ACC112 (cell line): Measurements from ENCODE around the gene CNGA4.

Experiments used
- H2AFZ ChIP-seq: fragments of 200-600 bp; sonication (generic); one replicate; pipeline ENCODE4 v1.6.0; 2017; ENCODE audit warnings: antibody characterized with exemption, low read length; ENCODE audit not compliant: unreplicated experiment
- H3K27ac ChIP-seq: fragments of 200-600 bp; sonication (generic); 2 replicates; pipeline ENCODE4 v1.5.1; 2014; ENCODE audit warnings: low read depth, mild to moderate bottlenecking, antibody characterized with exemption, low read length, moderate library complexity
- H3K27me3 ChIP-seq: fragments of 200-600 bp; sonication (generic); 2 replicates; pipeline ENCODE4 v1.6.1; 2014; ENCODE audit warnings: mild to moderate bottlenecking, antibody characterized with exemption, low read length, moderate library complexity, mixed read lengths; ENCODE audit not compliant: insufficient read depth
- H3K36me3 ChIP-seq: fragments of 200-600 bp; sonication (generic); 2 replicates; pipeline ENCODE4 v1.6.1; 2016; ENCODE audit warnings: mild to moderate bottlenecking, antibody characterized with exemption, low read length, moderate library complexity, mixed read lengths; ENCODE audit not compliant: insufficient read depth
- H3K4me1 ChIP-seq: fragments of 200-600 bp; sonication (generic); one replicate; pipeline ENCODE4 v1.6.1; 2016; ENCODE audit warnings: low read length, mixed read lengths; ENCODE audit not compliant: insufficient read depth, unreplicated experiment, control insufficient read depth
- H3K4me3 ChIP-seq: fragments of 200-600 bp; sonication (generic); 2 replicates; pipeline ENCODE4 v1.5.1; 2014; ENCODE audit warnings: mild to moderate bottlenecking, low read depth, low read length
- H3K79me2 ChIP-seq: fragments of 200-600 bp; sonication (generic); one replicate; pipeline ENCODE4 v1.6.0; 2016; ENCODE audit warnings: low read length; ENCODE audit not compliant: control insufficient read depth, unreplicated experiment, insufficient read depth

Gene CNGA4

GRCh38 chr11:6238902-6239301 lies at the start of gene CNGA4:
Gene CNGA4 (plus strand): TSS chr11:6239089. CDS start chr11:6239207, 118 bp downstream.
- no peak within 1 kb of the TSS for H2AFZ ChIP-seq
- no peak within 1 kb of the TSS for H3K27ac ChIP-seq
- H3K4me3 ChIP-seq, result no peak within 1 kb of the TSS

GRCh38 chr11:6191742-6192141 lies 47.1 kb upstream of the CNGA4 start:
- Histone ChIP-seq H3K27ac (no peak overlapping the region), H2AFZ (no peak overlapping the region), H3K4me3 (no peak overlapping the region), H3K4me1 (no peaks in the 10 kb centered on the region), H3K79me2 (no peaks in the 10 kb centered on the region), H3K27me3 (peaks cover 16% of the 10 kb centered on the region; the same call in 1 of the 2 replicates), H3K36me3 (no peaks in the 10 kb centered on the region)

More at GRCh38 chr11:6238902-6239301, at the start of gene CNGA4:
- H3K4me1 ChIP-seq, result no peaks in the 10 kb centered on the region
- peaks cover 22% of the 10 kb centered on the region for H3K27me3 ChIP-seq
- no peaks in the 10 kb centered on the region for H3K36me3 ChIP-seq
- H3K79me2 ChIP-seq, result peaks cover 5% of the 10 kb centered on the region

- Histone ChIP-seq H3K79me2 (no peaks in the 10 kb centered on the region), H3K4me1 (no peaks in the 10 kb centered on the region), H3K27ac (no peak overlapping the region), H3K36me3 (no peaks in the 10 kb centered on the region), H2AFZ (no peak overlapping the region), H3K27me3 (peaks cover 16% of the 10 kb centered on the region; the same call in 1 of the 2 replicates), H3K4me3 (no peak overlapping the region)
Observed at GRCh38 chr11:6194065-6194581, 44.8 kb upstream of the CNGA4 start.

- no peaks in the 10 kb centered on the region for H3K36me3 ChIP-seq
- no peaks in the 10 kb centered on the region for H3K79me2 ChIP-seq
- H3K27me3 ChIP-seq, result peaks cover 16% of the 10 kb centered on the region; the same call in 1 of the 2 replicates
- no peak overlapping the region for H3K4me3 ChIP-seq
- no peaks in the 10 kb centered on the region for H3K4me1 ChIP-seq
- H2AFZ ChIP-seq, result no peak overlapping the region
- no peak overlapping the region for H3K27ac ChIP-seq
Observed at GRCh38 chr11:6196396-6196795, 42.5 kb upstream of the CNGA4 start.

- H3K79me2 ChIP-seq, result no peaks in the 10 kb centered on the region
- H3K36me3 ChIP-seq, result no peaks in the 10 kb centered on the region
- no peak overlapping the region for H3K4me3 ChIP-seq
- no peak overlapping the region for H3K27ac ChIP-seq
- no peak overlapping the region for H2AFZ ChIP-seq
- no peaks in the 10 kb centered on the region for H3K4me1 ChIP-seq
- H3K27me3 ChIP-seq, result peaks cover 16% of the 10 kb centered on the region; the same call in 1 of the 2 replicates
Observed at GRCh38 chr11:6197466-6198200, 41.3 kb upstream of the CNGA4 start.

GRCh38 chr11:6199174-6199810 lies 39.6 kb upstream of the CNGA4 start, which contains the start of gene OR52W1:
Gene OR52W1 (plus strand): TSS chr11:6199224. CDS start chr11:6199224, 0 bp downstream.
- no peaks in the 10 kb centered on the region for H3K79me2 ChIP-seq
- no peak within 1 kb of the TSS for H3K27ac ChIP-seq
- H2AFZ ChIP-seq, result no peak within 1 kb of the TSS
- H3K36me3 ChIP-seq, result no peaks in the 10 kb centered on the region
- H3K27me3 ChIP-seq, result peaks cover 6% of the 10 kb centered on the region; the same call in 1 of the 2 replicates
- H3K4me1 ChIP-seq, result no peaks in the 10 kb centered on the region
- no peak within 1 kb of the TSS for H3K4me3 ChIP-seq

GRCh38 chr11:6200975-6201374 lies 37.9 kb upstream of the CNGA4 start:
- H3K79me2 ChIP-seq, result no peaks in the 10 kb centered on the region
- H3K4me3 ChIP-seq, result no peak overlapping the region
- H2AFZ ChIP-seq, result no peak overlapping the region
- no peak overlapping the region for H3K27ac ChIP-seq
- H3K4me1 ChIP-seq, result no peaks in the 10 kb centered on the region
- no peaks in the 10 kb centered on the region for H3K27me3 ChIP-seq
- no peaks in the 10 kb centered on the region for H3K36me3 ChIP-seq

- H3K4me1 ChIP-seq, result no peaks in the 10 kb centered on the region
- H3K27me3 ChIP-seq, result no peaks in the 10 kb centered on the region
- no peak overlapping the region for H3K4me3 ChIP-seq
- H3K27ac ChIP-seq, result no peak overlapping the region
- no peaks in the 10 kb centered on the region for H3K36me3 ChIP-seq
- no peak overlapping the region for H2AFZ ChIP-seq
- no peaks in the 10 kb centered on the region for H3K79me2 ChIP-seq
Observed at GRCh38 chr11:6201481-6201880, 37.4 kb upstream of the CNGA4 start.

GRCh38 chr11:6202041-6202440 lies 36.8 kb upstream of the CNGA4 start:
- H3K36me3 ChIP-seq, result no peaks in the 10 kb centered on the region
- H3K27ac ChIP-seq, result no peak overlapping the region
- no peaks in the 10 kb centered on the region for H3K4me1 ChIP-seq
- H3K4me3 ChIP-seq, result no peak overlapping the region
- H2AFZ ChIP-seq, result no peak overlapping the region
- H3K79me2 ChIP-seq, result no peaks in the 10 kb centered on the region
- no peaks in the 10 kb centered on the region for H3K27me3 ChIP-seq

- Histone ChIP-seq H3K27me3 (no peaks in the 10 kb centered on the region), H3K4me3 (no peak overlapping the region), H2AFZ (no peak overlapping the region), H3K36me3 (no peaks in the 10 kb centered on the region), H3K4me1 (no peaks in the 10 kb centered on the region), H3K27ac (no peak overlapping the region), H3K79me2 (no peaks in the 10 kb centered on the region)
Observed at GRCh38 chr11:6203327-6203726, 35.6 kb upstream of the CNGA4 start.
